NCI-H526 treated with DMSO at 0.1 percent for 48 hours (cell line): Measurements from ENCODE around the gene IL21R.
A peak's percentile ranks its signal among the peaks of the same experiment; 100 is the strongest.
"Not testable (repeated sequence)": the region's sequence is repeated elsewhere in the genome, so short reads cannot be mapped to it uniquely, and the experiment has no call there.

Experiments used
- DNase-seq: peaks from one replicate; lab custom pipeline; 2025; lab: John Stamatoyannopoulos, UW

Gene IL21R

DNA sequence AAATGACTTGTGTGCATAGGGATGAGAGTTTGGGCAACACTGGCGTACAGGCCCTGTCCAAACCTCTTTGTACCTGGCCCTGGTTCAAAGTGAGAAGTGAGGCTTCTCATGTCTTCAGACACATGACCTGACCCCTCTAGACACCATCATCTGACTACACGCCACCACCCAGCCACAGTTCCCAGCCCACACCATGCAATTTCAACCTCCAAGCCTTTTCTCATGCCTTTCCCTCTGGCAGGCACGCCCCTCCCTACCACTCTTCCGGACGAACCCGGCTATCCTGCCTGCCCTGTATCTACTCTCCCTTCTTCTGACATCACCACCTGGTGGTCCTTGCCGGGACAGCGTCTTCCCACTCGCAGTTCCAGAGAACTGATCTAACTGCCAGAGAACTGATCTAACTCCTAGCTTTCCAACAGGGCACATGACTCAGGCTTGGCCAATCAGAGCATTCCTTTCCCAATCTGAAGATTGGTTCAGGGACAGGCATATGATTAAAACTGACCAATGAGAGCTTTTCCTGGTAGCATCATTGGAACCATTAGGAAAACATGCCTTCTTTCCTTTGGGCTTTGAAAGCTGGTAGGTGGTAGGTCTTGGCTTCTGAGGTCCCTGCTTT lies 27.1 kb upstream of the IL21R start:
- peak; percentile 30 for DNase-seq

- no peak for DNase-seq
Measured at GRCh38 chr16:27377666-27378485, 24.1 kb upstream of the IL21R start.

- no peak for DNase-seq
Measured at GRCh38 chr16:27378871-27379481, 23.0 kb upstream of the IL21R start.

DNA sequence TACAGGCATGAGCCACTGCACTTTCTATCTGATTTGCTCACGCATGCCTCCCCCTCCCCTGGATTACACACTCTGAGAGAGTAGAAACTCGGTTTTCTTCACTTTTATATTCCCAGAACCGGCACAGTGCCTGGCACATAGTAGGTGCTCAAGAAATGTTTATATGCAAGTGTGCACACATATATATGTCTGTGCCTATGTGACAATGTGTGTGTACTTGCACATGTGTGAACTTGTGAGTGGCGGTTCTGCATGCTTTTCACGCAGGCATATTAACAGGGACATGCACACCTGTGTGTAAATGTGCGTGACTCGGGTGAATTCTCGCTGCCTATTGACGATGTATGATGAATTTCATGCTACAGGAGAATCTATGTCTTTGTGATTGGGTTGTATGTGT lies 22.1 kb upstream of the IL21R start:
- no peak for DNase-seq

GRCh38 chr16:27381236-27381635 lies 20.7 kb upstream of the IL21R start:
- DNase-seq: no peak

GRCh38 chr16:27381974-27382855 lies 19.8 kb upstream of the IL21R start:
- DNase-seq: no peak

- no peak for DNase-seq
Measured at GRCh38 chr16:27383556-27384243, 18.3 kb upstream of the IL21R start.

GRCh38 chr16:27384425-27384824 lies 17.5 kb upstream of the IL21R start:
- no peak for DNase-seq

GRCh38 chr16:27385398-27385797 lies 16.6 kb upstream of the IL21R start:
- DNase-seq: no peak

GRCh38 chr16:27386674-27387073 lies 15.3 kb upstream of the IL21R start:
- DNase-seq: no peak

DNA sequence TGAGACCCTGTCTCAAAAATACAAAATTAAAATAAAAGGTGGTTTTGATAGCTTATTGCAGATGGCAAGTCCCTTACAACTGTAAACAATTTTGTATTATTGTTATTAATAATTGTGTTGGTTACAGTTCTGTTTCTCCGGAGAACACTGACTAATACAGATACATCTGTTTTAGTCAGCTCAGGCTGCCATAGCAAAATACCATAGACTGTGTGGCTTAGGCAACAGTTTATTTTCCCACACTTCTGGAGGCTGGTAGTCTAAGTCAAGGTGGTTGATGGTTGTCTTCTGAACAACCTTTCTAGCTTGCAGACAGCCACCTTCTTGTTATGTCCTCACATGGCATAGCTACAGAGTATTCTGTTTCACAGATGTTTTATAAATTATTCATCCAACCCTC lies 14.2 kb upstream of the IL21R start:
- no peak for DNase-seq

DNA sequence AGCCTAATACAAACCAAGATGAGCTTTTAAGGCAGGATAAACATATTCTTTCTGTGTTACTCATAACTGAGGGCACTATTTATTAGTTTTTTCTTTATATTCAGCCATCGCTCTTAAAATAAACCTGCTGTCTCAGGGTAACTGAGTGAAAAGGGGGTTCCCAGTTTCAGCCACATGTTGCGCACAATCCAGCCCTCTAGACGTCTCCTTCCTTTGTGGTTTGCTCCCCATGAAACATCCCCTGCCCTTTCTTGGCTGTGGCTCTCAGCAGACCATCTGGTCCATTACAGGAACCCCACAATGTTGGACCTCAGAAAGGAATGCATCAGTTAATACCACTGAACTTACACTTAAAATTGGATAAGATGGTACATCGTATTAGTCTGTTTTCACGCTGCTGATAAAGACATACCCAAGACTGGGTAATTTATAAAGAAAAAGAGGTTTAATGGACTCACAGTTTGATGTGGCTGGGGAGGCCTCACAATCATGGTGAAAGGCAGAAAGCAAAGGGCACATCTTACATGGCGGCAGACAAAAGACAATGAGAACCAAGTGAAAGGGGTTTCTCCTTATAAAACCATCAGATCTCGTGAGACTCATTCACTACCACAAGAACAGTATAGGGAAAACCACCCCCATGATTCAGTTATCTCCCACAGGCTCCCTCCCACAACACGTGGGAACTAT lies 12.6 kb upstream of the IL21R start:
- no peak for DNase-seq

DNA sequence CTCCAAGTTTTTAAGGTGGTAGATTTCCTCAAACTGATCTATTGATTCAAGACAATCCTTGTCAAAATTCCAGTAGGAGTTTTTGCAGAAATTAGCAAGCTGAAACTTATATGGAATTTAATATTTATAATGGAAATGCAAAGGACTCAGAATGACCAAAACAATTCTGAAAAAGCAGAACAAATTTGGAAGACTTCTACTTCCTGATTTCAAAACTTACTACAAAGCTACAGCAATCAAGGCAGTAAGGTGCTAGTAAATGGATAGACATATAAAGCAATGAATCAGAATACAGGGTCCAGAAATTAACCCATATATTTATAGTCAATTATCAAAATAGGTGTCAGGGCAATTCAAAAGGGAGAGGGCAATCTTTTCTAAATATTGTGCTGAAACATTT lies 11.8 kb upstream of the IL21R start:
- DNase-seq: no peak

DNA sequence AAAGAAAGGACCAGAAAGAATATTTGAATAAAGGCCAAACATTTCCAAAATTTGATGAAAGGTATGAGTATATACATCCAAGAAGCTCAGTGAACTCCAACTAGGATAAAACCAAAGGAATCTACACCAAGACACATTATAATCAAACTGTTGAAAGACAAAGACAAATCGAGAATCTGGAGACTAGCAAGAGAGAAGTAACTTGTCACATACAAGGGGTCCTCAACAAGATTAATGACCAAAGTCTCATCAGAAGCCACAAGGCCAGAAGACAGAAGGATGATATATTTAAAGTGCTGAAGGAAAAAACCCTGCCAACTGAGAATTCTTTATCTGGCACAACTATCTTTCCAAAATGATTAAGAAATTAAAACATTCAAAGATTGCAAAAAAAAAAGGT lies 9.3 kb upstream of the IL21R start:
- no peak for DNase-seq

DNA sequence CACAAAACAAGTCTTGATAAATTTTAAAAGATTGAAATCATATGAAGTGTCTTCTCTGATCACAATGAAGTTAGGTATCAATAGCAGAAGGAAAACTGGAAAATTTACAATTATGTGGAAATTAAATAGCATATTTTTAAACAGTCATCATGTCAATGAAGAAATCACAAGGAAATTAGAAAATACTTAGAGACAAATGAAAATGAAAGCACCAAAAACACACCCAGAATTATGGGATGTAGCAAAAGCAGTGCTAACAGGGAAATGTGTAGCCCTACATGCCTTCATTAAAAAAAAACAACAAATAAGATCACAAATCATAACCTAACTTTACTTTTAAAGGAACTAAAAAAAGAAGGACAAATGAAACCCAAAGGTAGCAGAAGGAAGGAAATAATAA lies 7.5 kb upstream of the IL21R start:
- DNase-seq: no peak

GRCh38 chr16:27398341-27398893 lies 3.6 kb upstream of the IL21R start:
- not testable (repeated sequence) for DNase-seq

DNA sequence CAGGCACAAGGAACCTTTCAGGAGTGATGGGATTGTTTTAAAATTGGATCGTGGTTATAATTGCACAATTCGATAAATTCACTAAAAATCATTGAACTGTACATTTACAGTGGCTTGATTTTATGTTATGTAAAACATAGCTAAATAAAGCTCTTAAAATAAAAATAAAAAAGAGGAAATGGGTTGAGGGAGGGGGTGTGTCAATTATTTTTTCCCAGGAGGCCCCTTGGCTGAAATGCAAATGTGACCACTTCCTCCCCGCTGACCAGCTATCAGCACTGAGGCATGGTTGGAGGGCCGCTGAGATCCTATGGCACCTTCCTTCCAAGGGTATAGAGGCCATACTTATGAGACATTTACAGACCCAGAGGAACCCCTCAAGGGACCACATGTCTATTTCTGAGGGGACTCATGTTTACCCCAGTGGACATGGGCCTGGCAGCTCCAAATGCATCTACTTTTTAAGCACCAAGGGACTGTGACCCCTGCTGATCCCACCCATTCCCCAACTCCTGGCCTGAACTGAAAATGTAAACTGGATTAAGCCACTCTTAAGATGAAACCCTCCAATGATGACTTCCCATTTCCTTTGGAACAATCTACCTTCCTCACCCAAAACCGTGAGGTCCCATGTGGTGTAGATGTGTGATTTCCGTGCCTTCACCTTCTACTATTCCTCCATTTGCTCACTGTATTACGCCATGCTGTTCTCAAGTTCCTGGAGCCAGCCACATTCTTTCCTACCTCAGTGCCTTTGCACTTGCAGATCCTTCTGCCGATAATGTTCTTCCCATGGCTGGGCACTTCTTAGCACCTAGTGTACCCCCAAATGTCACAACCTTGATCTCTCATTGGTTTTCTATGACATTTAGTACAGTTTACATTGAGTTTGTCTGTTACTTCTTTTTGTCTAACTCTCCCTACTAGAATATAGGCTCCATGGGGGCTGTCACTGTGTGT lies 2.8 kb upstream of the IL21R start:
- DNase-seq: no peak

- DNase-seq: no peak
Measured at GRCh38 chr16:27399969-27400368, 2.0 kb upstream of the IL21R start.

DNA sequence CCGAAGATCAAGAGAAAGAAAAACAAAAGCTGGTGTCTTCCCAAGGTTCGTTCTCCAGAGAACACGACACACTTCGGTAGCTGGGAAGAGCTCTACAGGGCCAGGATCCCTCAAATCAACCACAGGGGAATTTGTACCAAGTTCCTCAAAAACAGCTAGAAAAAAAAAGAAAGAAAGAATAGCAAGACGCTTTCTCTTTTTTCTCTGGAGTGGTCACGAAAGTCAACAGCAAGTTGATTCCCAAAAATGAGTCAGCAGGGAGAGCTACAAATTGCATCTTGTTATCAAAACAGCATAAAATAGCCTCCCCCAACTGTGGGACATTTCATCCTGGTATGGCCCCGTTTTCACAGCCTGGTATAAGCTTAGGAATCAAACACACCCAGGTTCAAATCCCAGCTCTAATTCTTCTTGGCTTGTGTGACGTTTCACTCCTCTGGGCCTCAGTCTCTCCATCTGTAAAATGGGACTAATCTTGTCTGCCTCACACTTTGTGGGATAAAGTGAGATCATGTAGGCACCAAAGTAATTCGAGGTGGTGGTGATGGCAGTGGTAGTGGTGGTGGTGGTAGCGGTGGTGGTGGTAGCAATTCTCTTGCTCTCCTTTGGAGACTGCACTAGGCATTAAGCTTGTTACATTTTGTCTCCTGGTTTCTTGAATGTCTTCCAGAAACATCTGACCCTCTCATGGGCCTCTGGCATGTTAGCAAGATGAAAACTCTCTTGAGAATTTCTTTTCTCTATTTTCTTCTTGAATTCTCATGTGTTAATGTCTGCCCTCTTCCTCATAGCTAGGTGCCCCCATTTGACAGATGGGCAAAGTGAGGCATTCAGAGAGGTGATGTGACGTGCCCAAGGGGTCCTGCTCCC lies 988 bp upstream of the IL21R start:
- no peak for DNase-seq
